Ovary (tissue), 9 donors: Measurements from ENCODE around the gene LTBR. TPM values are rescaled to one million over a fixed set of nuclear protein-coding genes. Genes with fewer than 3 reads are reported as not detected.
A peak's percentile ranks its signal among the peaks of the same experiment; 100 is the strongest.

Experiments
- DNase-seq, 5 donors: peaks; one replicate each; pipeline ENCODE4 v3.0.0-alpha.2; 2019 to 2020
- H3K27ac ChIP-seq, 2 donors: fragments of 200-600 bp; one replicate each; pipeline versions ENCODE4 v1.5.1 to v1.8.0; 2019 to 2022
- H3K27me3 ChIP-seq: fragments of 200-600 bp; one replicate; pipeline ENCODE4 v1.8.0; 2022
- H3K36me3 ChIP-seq: fragments of 200-600 bp; sonication (generic); one replicate; pipeline ENCODE4 v1.5.1; 2019
- H3K4me1 ChIP-seq: one replicate; pipeline ENCODE4 v1.8.1; 2013; ENCODE audit warnings: mild to moderate bottlenecking, moderate library complexity; ENCODE audit not compliant: insufficient read depth
- H3K4me3 ChIP-seq: fragments of 200-600 bp; sonication (generic); one replicate; pipeline ENCODE4 v1.5.1; 2017
- H3K9me3 ChIP-seq, 2 donors: fragments of 200-600 bp in 1 of 2; sonication (generic) in 1 of 2; one replicate each; pipeline versions ENCODE4 v1.5.1 to v1.8.1; 2013 to 2019; ENCODE audit warnings: mild to moderate bottlenecking in 1 of 2, moderate library complexity in 1 of 2
- CTCF ChIP-seq, 3 donors: fragments of 450-650 bp in 2 of 3; fragments of 200-600 bp in 1 of 3; IDR thresholded peaks; one replicate each; pipeline versions ENCODE4 v1.5.1 to v1.8.0; 2016 to 2022; ENCODE audit warnings: antibody characterized with exemption in 3 of 3, mild to moderate bottlenecking in 1 of 3
- EP300 ChIP-seq: sonication (generic); formaldehyde crosslinking; IDR thresholded peaks from one replicate; pipeline ENCODE4 v1.6.1; 2017; ENCODE audit warnings: antibody characterized with exemption
- POLR2A ChIP-seq: fragments of 450-650 bp; IDR thresholded peaks from one replicate; pipeline ENCODE4 v1.6.1; 2017; ENCODE audit warnings: antibody characterized with exemption, mild to moderate bottlenecking, moderate library complexity
- WGBS, 3 donors: extraction: QIAGEN DNeasy Blood & Tissue Kit in 1 of 3; methylation state at CpG; one replicate each; pipeline versions ENCODE4 v1.1.5 to v1.1.7; 2013 to 2017; 5-methylcytosine and 5-hydroxymethylcytosine counted together
- intact Hi-C, 4 donors: fragments of 100-400 bp; cut with DNase I; formaldehyde crosslinking; loops; one replicate each; pipeline versions ENCODE4 v1.11.0 to v1.15.1; 2022 to 2023
- polyA plus RNA-seq, 2 donors: library from polyadenylated mRNA; stranded (reverse); fragments of 200-250 nt in 1 of 2; fragments of 350-450 nt in 1 of 2; fragmentation: Illumina TruSeq in 1 of 2; extraction: RNeasy Lipid Tissue Mini Kit (QIAGEN cat#74804) in 1 of 2; gene quantifications; one replicate each; pipeline ENCODE4 v1.2.3, GENCODE V29; 2013 to 2014
- total RNA-seq, 7 donors: library from RNA; depleted of rRNA in 2 of 7; stranded (reverse); fragments of >200 nt in 2 of 7; fragmentation: NEBNext Ultra II Directional in 3 of 7; extraction: Animal tissue kit (Norgen Biotek cat#: 25700) in 3 of 7; gene quantifications; one replicate each; pipeline versions ENCODE4 v1.1.0 to v1.2.4, GENCODE V29; 2016 to 2023
- donor health status: DM: no; HTN: no; CAD: no; lungs with moderate emphysema.
- donor health status: DM: no; HTN: no; CAD: no.
- donor health status: Bipolar disorder and iron deficiency.
- donor health status: DM: yes; HTN: yes; CAD: no.
- donor health status: DM: no; HTN: no; CAD: no.
- donor health status: DM: yes; HTN: yes; CAD: no.

The LTBR gene
- total and polyA plus RNA-seq, 9 donors: 21.9 to 131 (median 75.3) TPM

- Histone ChIP-seq H3K4me3 (no peak overlapping the region), H3K4me1 (peaks cover 29% of the 10 kb centered on the region), H3K9me3 (no peaks in the 10 kb centered on the region), H3K27me3 (no peaks in the 10 kb centered on the region), H3K27ac (peak overlapping the region; percentile 53 to 64), H3K36me3 (no peaks in the 10 kb centered on the region)
- intact Hi-C loops: no loop called here
- 52 to 66% (median 55%) methylated on average over 10 of the region's 10 CpGs for WGBS, 3 donors
- DNase-seq: peak in 2 of 5 donors; percentile 76 to 85
- no peak for TF ChIP-seq POLR2A
- no peak for TF ChIP-seq CTCF (IDR thresholded peaks at IDR 0.05)
- TF ChIP-seq EP300: peak; percentile 60
These were observed 38.5 kb upstream of the LTBR start for GRCh38 chr12:6345319-6346091.

GRCh38 chr12:6346235-6346832 lies 37.6 kb upstream of the LTBR start:
- Histone ChIP-seq H3K4me3 (no peak overlapping the region), H3K4me1 (peaks cover 29% of the 10 kb centered on the region), H3K9me3 (no peaks in the 10 kb centered on the region), H3K36me3 (no peaks in the 10 kb centered on the region), H3K27ac (peak overlapping the region; percentile 53 to 80), H3K27me3 (no peaks in the 10 kb centered on the region)
- intact Hi-C loops: no loop called here
- no peak for TF ChIP-seq EP300
- TF ChIP-seq POLR2A: no peak
- no peak for DNase-seq
- 73 to 76% (median 76%) methylated on average over 5 of the region's 5 CpGs for WGBS, 3 donors

- Histone ChIP-seq H3K9me3 (no peaks in the 10 kb centered on the region), H3K4me3 (no peak overlapping the region), H3K36me3 (no peaks in the 10 kb centered on the region), H3K27ac (peak overlapping the region; percentile 53 to 80), H3K27me3 (no peaks in the 10 kb centered on the region), H3K4me1 (peaks cover 29% of the 10 kb centered on the region)
- WGBS, 3 donors: 68 to 71% (median 70%) methylated on average over 8 of the region's 8 CpGs
- TF ChIP-seq POLR2A: no peak
- no peak for TF ChIP-seq CTCF (IDR thresholded peaks at IDR 0.05)
- DNase-seq: no peak
- intact Hi-C loops: no loop called here
These were observed 37.0 kb upstream of the LTBR start for GRCh38 chr12:6346942-6347341.

GRCh38 chr12:6347367-6348338 lies 36.3 kb upstream of the LTBR start:
- peak; percentile 74 to 86 (median 77) for DNase-seq

More at GRCh38 chr12:6347367-6348338, 36.3 kb upstream of the LTBR start:
- TF ChIP-seq EP300 (peak; percentile 9), POLR2A (peak; percentile 45), CTCF (IDR thresholded peaks at IDR 0.05) (no peak)
- Histone ChIP-seq H3K27me3 (no peaks in the 10 kb centered on the region), H3K4me3 (no peak overlapping the region), H3K36me3 (no peaks in the 10 kb centered on the region), H3K9me3 (no peaks in the 10 kb centered on the region), H3K27ac (peak overlapping the region; percentile 53 to 80), H3K4me1 (peaks cover 29% of the 10 kb centered on the region)
- WGBS, 3 donors: 39 to 40% (median 40%) methylated on average over 19 of the region's 19 CpGs
- intact Hi-C loops: no loop called here
